ENCODE results near the gene PRAC1. TPM values are rescaled to one million over a fixed set of nuclear protein-coding genes. Genes with fewer than 3 reads are reported as not detected.
A peak's percentile ranks its signal among the peaks of the same experiment; 100 is the strongest.
"Not testable (repeated sequence)": the region's sequence is repeated elsewhere in the genome, so short reads cannot be mapped to it uniquely, and the experiment has no call there.

PRAC1 gene
- total RNA-seq, 2 donors from 2014 or later = 200 to 261 TPM

- intact Hi-C loops (cut with DNase I, micrococcal nuclease) = no loop called here
- ATAC-seq (no peak), DNase-seq (peak in 1 of 2 donors; percentile 72)
Observed at GRCh38 chr17:48718227-48718760, 4.0 kb downstream of the PRAC1 start.

GRCh38 chr17:48717367-48718226 lies 4.7 kb downstream of the PRAC1 start:
- intact Hi-C loops (cut with DNase I, micrococcal nuclease) = no loop called here
- ATAC-seq (no peak), DNase-seq (no peak)

- DNase-seq; ATAC-seq; intact Hi-C loops (cut with DNase I, micrococcal nuclease): not testable (repeated sequence)
Observed at GRCh38 chr17:48716549-48716948, 5.8 kb downstream of the PRAC1 start.

- DNase-seq = peak in 1 of 2 donors; percentile 47
- peak; percentile 38 for ATAC-seq
- intact Hi-C loops (cut with DNase I, micrococcal nuclease) = no loop called here
Observed at GRCh38 chr17:48715496-48716399, 6.6 kb downstream of the PRAC1 start.

- DNase-seq (no peak), ATAC-seq (no peak)
- intact Hi-C loops (cut with DNase I, micrococcal nuclease) = no loop called here
Observed at GRCh38 chr17:48711128-48711527, 11.2 kb downstream of the PRAC1 start.

GRCh38 chr17:48704361-48705248 lies 17.7 kb downstream of the PRAC1 start:
- ATAC-seq = peak; percentile 18
- intact Hi-C loops (cut with DNase I, micrococcal nuclease) = no loop called here
- no peak for DNase-seq

GRCh38 chr17:48701864-48702532 lies 20.3 kb downstream of the PRAC1 start:
- intact Hi-C loops (cut with DNase I, micrococcal nuclease) = no loop called here
- no peak for DNase-seq
- no peak for ATAC-seq

- intact Hi-C loops (cut with DNase I, micrococcal nuclease) = no loop called here
- DNase-seq (no peak), ATAC-seq (no peak)
Observed at GRCh38 chr17:48693178-48693577, 29.1 kb downstream of the PRAC1 start.

GRCh38 chr17:48692049-48692448 lies 30.3 kb downstream of the PRAC1 start:
- ATAC-seq = no peak
- no peak for DNase-seq
- intact Hi-C loops (cut with DNase I, micrococcal nuclease) = no loop called here

- intact Hi-C loops (cut with DNase I, micrococcal nuclease) = no loop called here
Observed at GRCh38 chr17:48690655-48691054, 31.7 kb downstream of the PRAC1 start.

GRCh38 chr17:48681609-48682008 lies 40.7 kb downstream of the PRAC1 start:
- intact Hi-C loops (cut with DNase I, micrococcal nuclease) = no loop called here
- ATAC-seq (no peak), DNase-seq (no peak)

More at GRCh38 chr17:48690655-48691054, 31.7 kb downstream of the PRAC1 start:
- DNase-seq (no peak), ATAC-seq (no peak)

GRCh38 chr17:48679385-48680096 lies 42.8 kb downstream of the PRAC1 start:
- no peak for DNase-seq
- ATAC-seq = no peak
- intact Hi-C loops (cut with DNase I, micrococcal nuclease) = loop anchor here (5.0 to 10.0 kb wide), 3 partner anchors 113 to 345 kb away; no protein-coding TSS in a partner anchor

- DNase-seq (peak; percentile 58 to 81), ATAC-seq (peak; percentile 89)
- intact Hi-C loops (cut with DNase I, micrococcal nuclease) = loop anchor here (5.0 to 10.0 kb wide), 3 partner anchors 114 to 346 kb away; no protein-coding TSS in a partner anchor
Observed at GRCh38 chr17:48678141-48678971, 44.0 kb downstream of the PRAC1 start.

- intact Hi-C loops (cut with DNase I, micrococcal nuclease) = loop anchor here (5.0 to 10.0 kb wide), 3 partner anchors 115 to 348 kb away; no protein-coding TSS in a partner anchor
- ATAC-seq (no peak), DNase-seq (no peak)
Observed at GRCh38 chr17:48676963-48677558, 45.3 kb downstream of the PRAC1 start.

- intact Hi-C loops (cut with DNase I, micrococcal nuclease) = loop anchor here (5.0 to 10.0 kb wide), 3 partner anchors 122 to 352 kb away; no protein-coding TSS in a partner anchor
- DNase-seq (no peak), ATAC-seq (no peak)
Observed at GRCh38 chr17:48672340-48672739, 50.0 kb downstream of the PRAC1 start.

Data from left colon (tissue), 2 donors.